Measurements from ENCODE around the gene CPHXL2. TPM values are rescaled to one million over a fixed set of nuclear protein-coding genes. Genes with fewer than 3 reads are reported as not detected.

Gene CPHXL2
- total and polyA plus RNA-seq, 5 experiments from 2014 or later, result not detected

GRCh38 chr16:75660726-75661302 lies 16.0 kb downstream of the CPHXL2 start:
- H3K27ac Mint-ChIP-seq, result peak overlapping the region in 4 of 10 donors; percentile 6 to 62 (median 53)
- ATAC-seq, result no peak
- H3K9me3 Mint-ChIP-seq, result no peaks in the 10 kb centered on the region
- peaks cover 10 to 11% (median 10%) of the 10 kb centered on the region in 4 donors for H3K4me1 Mint-ChIP-seq
- POLR2A ChIA-PET, result interaction anchor here (1.3 kb wide), 1 partner anchor 12 kb away, joined by 3 read pairs; no protein-coding TSS in a partner anchor
- no peak for DNase-seq
- no peak overlapping the region for H3K4me3 Mint-ChIP-seq
- peaks cover 8 to 38% (median 13%) of the 10 kb centered on the region in 3 donors for H3K36me3 Mint-ChIP-seq
- H3K27me3 Mint-ChIP-seq, result no peaks in the 10 kb centered on the region

- no peaks in the 10 kb centered on the region for H3K9me3 Mint-ChIP-seq
- H3K27me3 Mint-ChIP-seq, result no peaks in the 10 kb centered on the region
- H3K4me1 Mint-ChIP-seq, result peaks cover 10 to 12% (median 12%) of the 10 kb centered on the region in 4 donors
- peaks cover 10 to 43% (median 13%) of the 10 kb centered on the region in 3 donors for H3K36me3 Mint-ChIP-seq
- peak overlapping the region in 2 of 10 donors; percentile 13 to 62 for H3K27ac Mint-ChIP-seq
- DNase-seq (no peak), ATAC-seq (no peak)
- POLR2A ChIA-PET, result interaction anchor here (1.3 kb wide), 1 partner anchor 12 kb away, joined by 3 read pairs; no protein-coding TSS in a partner anchor
- no peak overlapping the region for H3K4me3 Mint-ChIP-seq
Measured at GRCh38 chr16:75660321-75660720, 16.5 kb downstream of the CPHXL2 start.

- H3K9me3 Mint-ChIP-seq, result no peaks in the 10 kb centered on the region
- ATAC-seq (peak in 1 of 2 donors; percentile 30), DNase-seq (no peak)
- no peak overlapping the region for H3K27ac Mint-ChIP-seq
- no peak overlapping the region for H3K4me3 Mint-ChIP-seq
- POLR2A ChIA-PET, result interaction anchor here (1.9 kb wide), 1 partner anchor 10 kb away, joined by 8 read pairs; the partner anchor contains the start of gene TERF2IP
- peaks cover 19 to 26% (median 23%) of the 10 kb centered on the region in 4 donors for H3K4me1 Mint-ChIP-seq
- peaks cover 10 to 64% (median 17%) of the 10 kb centered on the region in 3 donors for H3K36me3 Mint-ChIP-seq
- no peaks in the 10 kb centered on the region for H3K27me3 Mint-ChIP-seq
Measured at GRCh38 chr16:75658175-75658574, 18.6 kb downstream of the CPHXL2 start.

GRCh38 chr16:75653922-75654321 lies 22.9 kb downstream of the CPHXL2 start:
- POLR2A ChIA-PET, result no interaction called here
- Mint-ChIP-seq H3K9me3 (no peaks in the 10 kb centered on the region), H3K27me3 (no peaks in the 10 kb centered on the region), H3K27ac (peak overlapping the region; percentile 52 to 90 (median 82)), H3K4me1 (peaks cover 34 to 64% (median 54%) of the 10 kb centered on the region in 4 donors), H3K36me3 (peaks cover 14 to 72% (median 17%) of the 10 kb centered on the region in 3 donors), H3K4me3 (peak overlapping the region in 6 of 10 donors; percentile 14 to 52 (median 32))
- DNase-seq (no peak), ATAC-seq (no peak)

GRCh38 chr16:75648265-75649076 lies 28.3 kb downstream of the CPHXL2 start:
- ATAC-seq, result peak; percentile 46 to 50
- peaks cover 0 to 1% (median 0%) of the 10 kb centered on the region in 5 donors for H3K27me3 Mint-ChIP-seq
- H3K36me3 Mint-ChIP-seq, result peaks cover 5 to 43% (median 16%) of the 10 kb centered on the region in 3 donors

GRCh38 chr16:75647492-75648264 lies 29.1 kb downstream of the CPHXL2 start, which contains the start of the genes KARS1 and TERF2IP:
TSS of gene KARS1 (minus strand) at chr16:75647665. CDS start at chr16:75647639, 26 bp downstream.
TSS of gene TERF2IP (plus strand) at chr16:75647773. CDS start at chr16:75647883, 110 bp downstream.
- POLR2A ChIA-PET, result interaction anchor here (0.5 to 3.9 kb wide), 31 partner anchors 9 to 1565 kb away, joined by 3 to 119 read pairs (median 5); partner anchors contain the start of genes ADAT1, CFDP1, GABARAPL2 and MLKL
- peaks cover 8 to 43% (median 16%) of the 10 kb centered on the region in 3 donors for H3K36me3 Mint-ChIP-seq
- DNase-seq, result peak; percentile 89 to 96 (median 94)
- peak within 1 kb of the TSS; percentile 97 to 99 (median 99) for H3K27ac Mint-ChIP-seq
- peaks cover 0 to 1% (median 0%) of the 10 kb centered on the region in 5 donors for H3K27me3 Mint-ChIP-seq
- ATAC-seq, result peak; percentile 85
- H3K4me3 Mint-ChIP-seq, result peak within 1 kb of the TSS; percentile 93 to 100 (median 98)
- H3K9me3 Mint-ChIP-seq, result no peaks in the 10 kb centered on the region
- H3K4me1 Mint-ChIP-seq, result peaks cover 29 to 72% (median 65%) of the 10 kb centered on the region in 4 donors

More at GRCh38 chr16:75648265-75649076, 28.3 kb downstream of the CPHXL2 start:
- H3K4me1 Mint-ChIP-seq, result peaks cover 29 to 75% (median 68%) of the 10 kb centered on the region in 4 donors
- peak; percentile 79 to 92 (median 86) for DNase-seq
- H3K4me3 Mint-ChIP-seq, result peak overlapping the region; percentile 86 to 100 (median 98)
- H3K9me3 Mint-ChIP-seq, result no peaks in the 10 kb centered on the region
- H3K27ac Mint-ChIP-seq, result peak overlapping the region; percentile 90 to 99 (median 98)
- POLR2A ChIA-PET, result interaction anchor here (0.6 to 3.9 kb wide), 29 partner anchors 8 to 1564 kb away, joined by 3 to 119 read pairs (median 5); partner anchors contain the start of genes ADAT1, CFDP1, GABARAPL2 and MON1B

GRCh38 chr16:75647112-75647491 lies 29.7 kb downstream of the CPHXL2 start:
- DNase-seq (no peak), ATAC-seq (peak; percentile 7 to 17)
- H3K4me1 Mint-ChIP-seq, result peaks cover 29 to 73% (median 66%) of the 10 kb centered on the region in 4 donors
- peak overlapping the region; percentile 93 to 100 (median 98) for H3K4me3 Mint-ChIP-seq
- H3K27me3 Mint-ChIP-seq, result peaks cover 0 to 1% (median 0%) of the 10 kb centered on the region in 5 donors
- POLR2A ChIA-PET, result interaction anchor here (0.6 to 3.9 kb wide), 24 partner anchors 9 to 1544 kb away, joined by 3 to 119 read pairs (median 6); partner anchors contain the start of genes ADAT1, CFDP1, GABARAPL2 and MLKL
- H3K9me3 Mint-ChIP-seq, result no peaks in the 10 kb centered on the region
- H3K36me3 Mint-ChIP-seq, result peaks cover 8 to 48% (median 16%) of the 10 kb centered on the region in 3 donors
- peak overlapping the region; percentile 94 to 99 (median 98) for H3K27ac Mint-ChIP-seq

GRCh38 chr16:75644240-75645012 lies 32.4 kb downstream of the CPHXL2 start:
- Mint-ChIP-seq H3K4me1 (peaks cover 20 to 58% (median 50%) of the 10 kb centered on the region in 4 donors), H3K36me3 (peaks cover 9 to 60% (median 20%) of the 10 kb centered on the region in 3 donors)
- POLR2A ChIA-PET, result no interaction called here

GRCh38 chr16:75640598-75640997 lies 36.2 kb downstream of the CPHXL2 start:
- Mint-ChIP-seq H3K36me3 (peaks cover 4 to 95% (median 25%) of the 10 kb centered on the region in 3 donors), H3K27me3 (no peaks in the 10 kb centered on the region), H3K27ac (peak overlapping the region in 4 of 10 donors; percentile 9 to 81 (median 20)), H3K4me1 (peaks cover 20 to 56% (median 39%) of the 10 kb centered on the region in 4 donors), H3K9me3 (no peaks in the 10 kb centered on the region), H3K4me3 (no peak overlapping the region)
- ATAC-seq, result no peak
- POLR2A ChIA-PET, result interaction anchor here (0.6 kb wide), 1 partner anchor 23 kb away, joined by 4 read pairs; no protein-coding TSS in a partner anchor
- DNase-seq, result no peak

More at GRCh38 chr16:75644240-75645012, 32.4 kb downstream of the CPHXL2 start:
- H3K4me3 Mint-ChIP-seq, result peak overlapping the region; percentile 54 to 100 (median 78)
- H3K27me3 Mint-ChIP-seq, result peaks cover 0 to 1% (median 0%) of the 10 kb centered on the region in 5 donors
- DNase-seq (peak in 1 of 10 donors; percentile 31), ATAC-seq (no peak)
- peak overlapping the region; percentile 59 to 92 (median 80) for H3K27ac Mint-ChIP-seq
- no peaks in the 10 kb centered on the region for H3K9me3 Mint-ChIP-seq

- H3K27ac Mint-ChIP-seq, result no peak overlapping the region
- H3K4me1 Mint-ChIP-seq, result peaks cover 0 to 12% (median 6%) of the 10 kb centered on the region in 4 donors
- no peaks in the 10 kb centered on the region for H3K27me3 Mint-ChIP-seq
- POLR2A ChIA-PET, result interaction anchor here (0.7 kb wide), 1 partner anchor 13 kb away, joined by 3 read pairs; the partner anchor contains the start of genes KARS1 and TERF2IP
- H3K36me3 Mint-ChIP-seq, result peaks cover 0 to 96% (median 33%) of the 10 kb centered on the region in 3 donors
- DNase-seq (no peak), ATAC-seq (no peak)
- H3K9me3 Mint-ChIP-seq, result no peaks in the 10 kb centered on the region
- no peak overlapping the region for H3K4me3 Mint-ChIP-seq
Measured at GRCh38 chr16:75635036-75635435, 41.8 kb downstream of the CPHXL2 start.

GRCh38 chr16:75632857-75633256 lies 44.0 kb downstream of the CPHXL2 start:
- Mint-ChIP-seq H3K27me3 (no peaks in the 10 kb centered on the region), H3K36me3 (peaks cover 4 to 96% (median 42%) of the 10 kb centered on the region in 3 donors), H3K4me3 (no peak overlapping the region), H3K9me3 (no peaks in the 10 kb centered on the region), H3K4me1 (peaks cover 11 to 21% (median 16%) of the 10 kb centered on the region in 4 donors), H3K27ac (no peak overlapping the region)
- DNase-seq, result no peak
- POLR2A ChIA-PET, result no interaction called here
- ATAC-seq, result no peak

Measured in naive thymus-derived CD8-positive, alpha-beta T cell (primary cell).